Stimulated activated naive CD4-positive, alpha-beta T cell treated with Interleukin-2 at 50 U/mL for 16 hours (primary cell): Measurements from ENCODE around the gene HIVEP2.

ENCODE experiments used
- DNase-seq: peaks from one replicate; lab custom pipeline; 2025; lab: John Stamatoyannopoulos, UW

Gene HIVEP2

DNA sequence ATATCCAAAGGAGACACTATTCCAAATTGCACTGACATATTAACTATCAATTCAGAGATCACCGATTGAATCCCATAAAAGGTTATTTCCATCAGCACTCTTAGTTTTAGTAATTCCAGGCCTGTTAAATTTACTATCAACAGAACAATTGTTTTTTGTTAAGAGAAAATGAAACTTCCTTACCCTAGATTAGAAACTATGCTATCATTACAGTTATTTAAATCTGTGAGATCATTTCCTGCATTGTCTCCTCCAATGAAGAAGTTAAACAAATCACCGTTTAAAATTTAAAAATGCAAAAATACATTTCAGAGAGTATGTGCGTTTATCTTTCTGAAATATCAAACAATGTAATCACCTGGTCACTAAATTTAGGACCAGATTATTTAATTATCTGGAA lies 57.5 kb downstream of the HIVEP2 start:
- DNase-seq, result no peak

DNA sequence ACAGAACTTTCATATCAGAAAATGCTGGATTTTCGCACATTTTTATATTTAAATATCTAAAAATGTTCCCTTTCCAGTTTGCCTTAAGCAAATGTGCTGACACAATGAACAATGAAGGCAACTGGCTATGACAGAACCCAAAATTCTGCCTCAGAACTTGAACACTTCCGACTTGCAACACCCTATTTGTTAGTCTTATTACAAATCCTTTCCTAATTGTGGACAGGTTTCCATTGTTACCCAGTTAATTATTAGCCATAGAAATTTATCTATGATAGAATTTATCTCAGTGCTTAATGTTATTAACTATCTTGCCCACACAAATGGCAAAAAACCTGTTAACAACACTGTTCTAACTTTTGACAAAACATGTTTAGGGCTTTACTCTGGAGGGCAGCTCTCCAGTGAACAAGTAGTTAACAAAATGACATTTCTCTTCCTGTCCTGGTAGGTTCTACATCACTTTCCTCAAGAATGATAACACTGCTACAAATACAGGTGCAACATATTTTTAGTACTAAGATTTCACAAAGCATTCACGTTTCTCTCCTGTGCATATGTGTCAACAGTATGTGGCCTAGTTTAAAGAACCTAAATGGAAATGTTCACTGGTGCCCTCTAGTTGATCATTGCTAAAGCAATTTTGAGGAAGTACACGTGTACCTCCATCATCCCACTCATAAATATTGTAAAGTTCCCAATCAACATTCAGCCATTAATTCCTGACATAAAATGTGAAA lies 58.4 kb downstream of the HIVEP2 start:
- DNase-seq, result no peak

DNA sequence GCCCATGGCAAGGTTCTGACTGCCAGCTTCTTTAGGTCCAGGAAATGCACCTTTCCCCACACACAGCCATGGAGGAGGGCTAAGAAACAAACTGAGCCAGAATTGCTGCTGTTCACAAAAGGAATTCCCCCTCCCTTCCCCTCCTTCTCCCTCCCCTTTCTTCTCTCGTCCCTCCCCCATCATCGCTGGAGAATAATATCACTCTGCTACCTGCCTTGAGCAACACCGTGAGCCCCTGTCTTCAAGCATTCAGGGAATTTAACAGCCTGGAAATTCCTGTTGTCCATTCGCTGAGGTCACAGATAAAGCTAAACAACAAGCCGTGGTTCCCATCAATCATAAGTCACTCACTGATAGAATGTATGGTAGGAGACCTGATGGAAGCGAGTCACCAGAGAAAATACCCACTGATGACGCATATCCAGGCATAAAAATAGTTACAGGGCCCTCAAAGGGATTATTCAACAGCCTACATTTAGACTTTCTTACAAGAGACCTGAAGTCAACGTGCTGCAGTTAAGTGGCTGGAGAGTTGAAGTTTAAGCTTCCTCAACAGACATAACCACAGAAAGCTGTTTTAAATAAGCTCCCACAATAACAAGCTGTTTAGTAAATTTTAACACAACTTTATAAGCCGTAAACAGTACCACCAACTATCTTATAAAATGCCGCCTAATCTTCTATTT lies 59.7 kb downstream of the HIVEP2 start:
- peak; percentile 44 for DNase-seq

DNA sequence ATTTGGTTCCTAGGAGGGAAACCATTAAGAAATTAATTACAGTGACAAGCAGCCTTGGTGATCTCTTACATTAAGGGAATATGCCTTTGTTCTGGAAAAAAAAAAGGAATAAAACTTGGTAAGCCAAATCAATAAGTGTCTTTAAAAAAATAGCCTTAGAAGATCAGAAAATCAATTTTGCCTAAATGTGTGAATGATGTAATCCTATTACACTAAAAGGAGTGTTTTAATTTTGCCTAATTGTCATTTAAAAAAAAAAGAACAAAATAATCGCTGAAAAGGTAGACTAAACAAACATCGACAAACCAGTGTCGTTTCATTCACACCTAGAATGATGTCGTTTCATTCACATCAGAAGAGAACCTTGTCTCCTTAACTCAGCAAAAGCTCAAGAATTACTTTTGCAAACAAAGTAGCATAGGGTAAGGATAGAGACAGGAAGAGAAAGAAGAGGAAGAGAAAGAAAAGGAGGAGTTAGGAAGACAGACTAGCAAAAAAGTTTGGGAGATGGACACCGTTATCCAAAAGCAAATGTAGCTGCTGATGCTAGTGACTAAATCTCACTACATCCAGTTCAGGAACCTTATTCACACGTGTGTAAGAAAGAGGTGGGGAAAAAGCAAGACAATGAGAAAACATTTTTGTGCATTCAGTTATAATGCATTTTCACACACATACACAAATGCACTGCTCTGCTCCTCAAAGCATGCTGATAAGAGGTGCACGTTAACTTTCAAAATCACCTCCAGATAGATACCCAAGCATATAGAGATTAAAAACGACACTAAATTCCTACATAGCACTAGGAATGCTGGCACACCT lies 60.6 kb downstream of the HIVEP2 start:
- DNase-seq, result no peak

DNA sequence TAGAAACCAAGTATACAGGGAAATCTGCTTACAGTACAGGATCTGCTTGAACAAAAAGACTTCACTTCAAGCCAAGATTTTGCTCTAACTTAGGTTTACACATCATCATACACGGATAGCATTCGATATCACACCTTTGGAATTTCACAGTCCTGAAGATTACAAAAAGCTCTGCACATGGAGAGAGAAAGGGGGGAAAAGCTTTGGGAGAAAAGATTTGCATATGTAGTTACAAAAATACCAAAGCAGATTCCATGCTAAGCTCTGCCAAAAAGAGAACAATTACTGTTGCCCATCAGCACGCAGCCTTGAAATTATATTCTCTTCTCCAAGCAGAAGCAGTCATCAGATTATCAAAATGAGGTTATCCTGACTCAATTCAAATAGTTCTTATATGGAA lies 62.0 kb downstream of the HIVEP2 start:
- DNase-seq, result no peak

DNA sequence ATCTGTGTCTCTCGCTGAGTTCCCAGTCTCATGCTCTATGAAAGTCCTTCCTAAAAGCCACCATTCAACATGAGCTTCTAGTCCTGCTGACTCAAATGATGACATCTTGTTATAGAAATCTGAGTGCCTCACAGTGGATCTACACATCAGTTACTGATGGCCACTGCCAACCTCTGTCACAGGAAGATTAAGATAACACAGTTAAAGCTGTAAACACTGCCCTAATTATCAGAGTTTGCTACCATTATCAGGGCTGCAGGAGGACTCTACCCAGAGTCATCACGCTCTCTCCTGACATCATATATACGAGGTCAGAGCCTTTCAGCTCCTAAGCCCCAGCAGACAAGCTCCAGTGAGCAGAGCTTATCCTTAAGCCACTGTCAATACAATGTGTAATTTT lies 63.2 kb downstream of the HIVEP2 start:
- no peak for DNase-seq

DNA sequence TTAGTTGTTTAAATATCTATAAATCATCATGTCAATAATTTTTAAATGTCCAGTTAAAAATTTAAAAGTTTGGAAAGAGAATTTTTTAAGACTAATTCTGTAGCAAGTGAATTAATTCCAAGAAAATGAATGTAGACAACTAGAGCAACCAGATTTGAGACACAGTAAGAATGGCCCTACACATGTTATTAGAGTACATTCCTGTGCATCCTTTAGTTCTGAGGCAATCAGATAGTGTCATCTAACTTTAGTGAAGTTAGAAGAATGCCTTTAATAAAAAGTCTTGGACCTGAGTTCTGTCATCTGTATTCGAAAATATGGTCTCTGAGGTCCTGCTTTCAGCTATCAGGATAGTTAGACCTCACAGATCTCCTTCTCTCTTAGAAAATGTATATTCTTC lies 63.7 kb downstream of the HIVEP2 start:
- no peak for DNase-seq

DNA sequence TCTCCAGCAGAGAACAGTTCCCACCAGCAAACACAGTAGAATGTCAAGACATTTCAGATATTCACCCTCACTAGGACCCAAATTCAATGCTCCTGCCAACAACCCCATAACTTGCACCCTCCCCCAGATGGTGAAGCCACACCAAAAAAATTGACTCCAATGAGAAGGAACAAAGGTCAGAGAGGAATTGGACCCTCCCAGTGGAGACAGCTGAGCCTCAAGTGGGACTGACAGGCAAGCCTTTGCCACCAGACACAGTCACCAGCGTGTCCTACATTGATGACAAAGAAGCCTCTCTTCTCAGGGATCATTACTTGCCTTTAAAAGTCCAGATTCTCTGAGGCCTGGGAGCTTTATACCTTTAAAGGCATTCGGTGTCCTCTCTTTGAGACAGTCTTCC lies 64.8 kb downstream of the HIVEP2 start:
- DNase-seq, result no peak

DNA sequence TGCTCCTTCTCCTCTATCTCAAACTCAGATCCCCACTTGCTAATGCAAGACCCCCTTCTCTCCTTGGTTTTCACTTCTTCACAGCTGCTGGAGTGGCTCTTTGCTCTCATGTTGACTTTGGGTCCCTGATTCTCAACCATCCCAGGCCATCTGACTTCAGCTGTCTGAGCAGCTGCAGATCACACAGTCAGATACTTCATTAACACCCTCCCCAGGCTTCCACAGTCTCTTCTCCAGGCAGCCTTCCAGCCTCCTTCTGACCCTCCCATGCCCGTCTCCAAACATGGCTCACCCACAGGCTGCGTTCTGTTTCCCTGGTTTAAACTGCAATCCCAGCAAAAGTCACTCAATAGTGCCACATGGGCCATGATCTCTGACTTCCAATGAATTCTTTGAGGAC lies 65.4 kb downstream of the HIVEP2 start:
- DNase-seq, result no peak

DNA sequence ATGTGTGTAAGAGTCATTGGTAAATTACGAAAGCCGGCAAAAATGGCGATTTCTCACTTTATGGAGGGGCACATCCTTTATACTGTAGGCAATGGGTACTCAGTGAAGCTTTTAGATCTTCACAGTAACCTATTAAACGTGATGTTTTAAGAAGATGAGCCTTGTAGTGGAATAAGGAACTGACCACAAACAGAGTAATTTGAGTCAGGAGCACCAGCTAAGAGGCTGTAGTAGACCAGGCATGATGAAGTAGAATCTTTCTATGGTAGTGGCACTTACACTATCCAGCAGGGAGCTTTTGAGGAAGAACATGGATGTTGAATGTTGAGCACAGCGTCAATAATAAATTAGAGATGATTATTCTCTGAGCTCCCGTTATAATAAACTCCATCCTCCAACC lies 65.9 kb downstream of the HIVEP2 start:
- DNase-seq, result no peak

DNA sequence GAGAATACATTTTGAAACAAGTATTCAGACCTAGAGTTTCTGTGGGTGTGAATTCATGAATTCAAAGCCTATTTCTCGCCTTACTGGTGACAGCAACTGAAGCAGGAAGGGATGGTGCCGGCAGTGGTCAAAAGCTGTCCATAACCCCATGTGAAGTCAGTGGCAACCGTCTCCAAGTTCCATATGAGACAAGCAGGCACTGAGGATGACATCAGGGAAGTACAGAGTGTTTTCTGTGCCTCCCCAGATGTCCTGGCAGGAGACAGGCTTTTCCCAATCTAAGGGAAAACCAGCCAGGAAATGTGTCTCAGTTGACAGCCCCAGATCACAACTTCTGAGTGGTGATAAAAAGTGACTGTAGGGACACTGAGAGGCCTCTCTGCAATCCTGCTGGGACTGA lies 66.6 kb downstream of the HIVEP2 start:
- no peak for DNase-seq

DNA sequence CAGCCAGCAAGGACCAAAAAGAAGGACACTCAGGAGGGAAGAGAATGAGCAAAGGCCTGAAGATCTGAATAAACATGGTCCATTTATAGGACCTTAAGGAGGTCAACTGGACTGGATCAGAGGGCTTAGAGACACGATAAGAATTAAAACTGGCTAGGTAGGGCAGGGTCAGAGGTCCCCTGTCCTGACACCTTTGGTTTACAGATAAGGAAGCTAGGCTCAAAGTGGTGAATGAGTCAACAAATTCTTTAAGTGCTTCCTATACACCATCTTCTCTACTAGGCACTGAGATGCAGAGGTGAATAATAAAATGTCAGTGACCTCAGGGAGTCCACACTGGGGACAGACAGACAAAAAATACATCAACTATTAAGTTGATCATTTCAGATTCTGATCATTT lies 70.3 kb downstream of the HIVEP2 start:
- DNase-seq, result no peak

DNA sequence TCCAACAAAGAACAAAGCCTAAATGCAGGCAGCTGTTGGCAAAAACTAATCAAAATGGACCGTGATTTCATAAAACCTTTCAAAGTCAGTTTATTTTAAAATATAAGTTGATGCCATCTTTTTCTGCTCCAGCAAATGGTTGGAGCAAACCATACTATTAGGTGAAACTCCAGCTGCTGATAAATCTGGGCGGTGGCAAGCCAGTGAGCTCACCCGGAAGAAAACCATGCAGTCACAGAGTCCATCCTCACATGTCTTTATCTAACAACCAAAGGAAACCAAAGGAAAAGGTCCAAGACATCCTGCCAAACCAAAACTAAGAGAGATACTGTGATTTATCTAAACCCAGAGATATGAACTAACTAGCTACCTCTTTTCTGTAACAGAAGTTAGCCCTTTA lies 72.6 kb downstream of the HIVEP2 start:
- DNase-seq, result no peak

DNA sequence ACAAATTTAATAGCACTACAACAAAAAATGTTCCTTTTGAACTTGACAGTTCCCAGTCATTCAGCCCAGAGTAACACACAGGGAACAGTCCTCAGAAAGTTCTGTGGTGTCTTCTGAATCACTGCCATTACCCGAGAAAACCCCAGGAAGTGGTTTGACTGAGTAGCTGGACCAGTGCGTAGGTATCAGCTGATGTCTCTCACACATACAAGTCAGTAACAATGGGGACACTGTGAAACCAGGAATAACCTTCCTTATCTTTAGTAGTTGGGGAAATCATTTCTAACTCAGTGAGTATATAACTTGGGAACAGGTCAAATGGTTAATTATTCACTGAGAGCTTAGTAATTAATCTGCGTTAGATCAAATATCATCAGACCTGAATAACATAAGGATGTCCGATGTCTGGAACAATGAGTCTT lies 73.1 kb downstream of the HIVEP2 start:
- DNase-seq, result peak; percentile 50

DNA sequence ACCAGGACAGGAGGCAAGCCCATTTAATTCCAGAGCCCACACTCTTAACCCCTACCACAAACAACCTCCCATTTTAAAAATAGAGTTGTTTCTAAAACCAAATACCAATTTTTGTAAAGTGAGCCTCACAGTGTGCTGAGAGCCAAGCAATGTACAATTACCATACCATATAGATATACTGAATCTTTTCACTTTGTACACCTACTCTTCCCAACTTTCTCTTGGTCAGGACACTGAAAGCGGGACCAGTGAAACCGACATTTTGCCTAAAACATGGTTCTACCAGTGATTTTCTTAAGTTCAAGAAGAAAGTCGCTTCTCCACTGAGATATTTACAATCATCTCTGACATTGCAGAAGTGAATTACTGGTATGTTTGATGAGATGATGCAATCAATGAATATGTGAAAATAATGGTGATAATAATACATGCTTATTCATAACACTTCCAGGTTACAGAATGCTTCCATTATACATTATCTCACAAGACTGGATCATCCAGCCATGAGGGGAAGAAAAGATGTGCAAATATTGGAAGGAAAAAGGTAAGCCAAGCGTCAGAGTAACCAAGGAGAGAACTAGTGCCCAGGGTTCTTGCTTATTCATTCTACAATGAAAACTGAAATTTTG lies 74.1 kb downstream of the HIVEP2 start:
- DNase-seq, result no peak

DNA sequence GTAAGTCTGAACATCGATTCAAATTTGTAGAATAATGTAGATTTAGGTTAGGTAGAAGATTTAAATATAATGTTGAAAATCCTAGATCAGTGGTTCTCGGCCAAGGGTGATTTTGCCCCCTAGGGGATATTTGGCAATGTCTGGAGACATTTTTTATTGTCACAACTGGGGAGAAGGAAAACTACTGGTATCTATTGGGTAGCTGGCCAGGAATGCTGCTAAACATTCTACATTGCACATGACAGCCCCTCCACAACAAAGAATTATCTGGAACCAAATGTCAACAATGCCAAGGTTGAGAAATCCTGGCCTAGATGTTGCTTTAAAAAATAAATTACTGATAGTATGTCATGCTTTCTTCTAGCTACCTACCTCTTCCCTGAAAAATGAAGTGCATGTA lies 76.1 kb downstream of the HIVEP2 start:
- no peak for DNase-seq

DNA sequence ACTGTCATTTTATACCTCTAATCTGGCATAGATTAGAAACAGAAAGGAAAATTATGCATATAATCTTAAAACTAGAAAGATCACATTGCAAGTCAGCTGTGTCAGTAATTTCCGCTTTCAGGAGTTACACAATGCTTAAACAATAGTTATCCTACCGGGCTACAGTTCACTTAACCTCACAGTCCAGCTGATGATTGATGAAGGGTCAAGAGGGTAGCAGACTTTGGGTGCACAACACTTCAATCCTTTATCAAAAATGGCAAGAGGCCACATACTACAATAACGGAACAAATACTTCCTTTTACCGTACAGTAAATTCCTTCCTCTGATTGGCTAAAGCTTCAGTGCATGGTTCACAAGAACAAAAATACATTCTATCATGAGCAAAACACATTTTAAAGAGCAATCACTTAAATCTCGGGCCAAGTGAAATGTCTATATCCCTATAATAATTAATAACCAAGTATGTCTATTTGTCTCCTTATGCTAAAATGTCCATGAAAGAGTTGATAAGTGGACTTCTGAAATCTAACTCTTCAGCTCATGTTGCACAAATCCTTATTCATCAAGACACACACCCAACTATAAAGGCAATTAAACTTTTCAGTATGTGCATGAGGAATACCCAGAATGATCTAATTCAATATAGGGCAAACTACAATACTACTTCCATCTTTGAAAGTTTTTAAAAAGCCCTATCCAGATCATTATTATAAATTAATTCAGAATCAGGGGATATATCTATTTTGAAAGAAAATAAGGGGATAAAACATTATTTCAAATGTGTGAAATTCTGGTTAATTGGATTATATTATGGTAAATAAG lies 76.8 kb downstream of the HIVEP2 start:
- DNase-seq, result no peak

DNA sequence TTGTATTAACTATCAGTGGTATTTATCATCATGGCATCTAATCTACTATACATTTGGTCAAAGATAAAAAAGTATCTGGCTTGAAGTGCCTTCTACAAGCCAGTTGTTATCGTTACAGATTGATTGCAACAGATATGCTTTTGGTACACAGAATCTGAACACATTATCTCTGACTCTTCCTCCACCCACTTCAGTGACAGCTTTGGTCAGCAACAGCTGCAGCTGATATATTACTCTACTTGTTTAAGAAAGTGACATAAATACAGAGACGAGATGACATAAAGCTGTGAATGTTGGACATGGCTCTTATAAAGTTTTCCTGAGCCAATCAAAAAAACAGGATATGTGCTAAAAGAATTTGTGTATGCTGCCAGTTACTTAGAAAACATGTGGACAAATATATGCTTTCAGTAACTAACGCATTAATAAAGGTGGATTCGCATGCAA lies 77.6 kb downstream of the HIVEP2 start:
- no peak for DNase-seq

DNA sequence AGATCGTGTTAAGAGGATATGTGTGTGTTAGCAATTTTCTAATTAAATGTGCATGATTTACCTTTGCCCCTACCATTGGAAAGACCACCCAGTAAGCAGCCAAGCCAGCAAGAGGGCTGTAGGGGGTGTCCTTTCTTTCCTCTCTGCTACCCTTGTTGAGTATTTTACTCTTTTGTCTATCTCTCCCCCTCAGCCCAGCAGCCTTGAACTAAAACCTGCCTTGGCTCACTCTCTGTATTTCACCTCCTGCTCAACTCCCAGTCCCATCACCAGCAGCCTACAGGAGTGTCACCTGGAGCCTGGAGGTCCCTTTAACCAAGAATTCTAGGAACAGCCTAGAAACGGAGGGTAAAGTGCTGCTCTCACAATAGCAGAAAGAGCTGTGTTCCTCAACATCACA lies 81.0 kb downstream of the HIVEP2 start:
- no peak for DNase-seq

DNA sequence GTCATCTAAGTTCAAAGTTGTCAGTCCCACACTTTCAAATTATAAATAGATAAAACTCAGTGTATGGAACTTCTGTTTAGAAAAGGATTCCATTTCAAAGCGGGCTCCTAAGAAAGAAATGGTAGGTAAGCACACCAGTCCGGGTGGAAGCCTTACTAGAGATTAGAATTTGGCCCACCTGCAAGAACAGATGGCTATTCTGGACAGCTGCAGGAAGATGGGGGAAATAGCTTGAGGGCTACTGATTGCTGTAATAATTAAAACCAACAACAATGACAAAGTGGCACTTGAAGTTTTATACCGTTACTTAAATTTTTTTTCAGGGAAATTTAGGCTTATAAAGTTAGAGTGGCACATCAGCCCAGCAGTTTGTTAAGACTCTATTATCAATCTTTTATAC lies 83.3 kb downstream of the HIVEP2 start:
- DNase-seq, result no peak

DNA sequence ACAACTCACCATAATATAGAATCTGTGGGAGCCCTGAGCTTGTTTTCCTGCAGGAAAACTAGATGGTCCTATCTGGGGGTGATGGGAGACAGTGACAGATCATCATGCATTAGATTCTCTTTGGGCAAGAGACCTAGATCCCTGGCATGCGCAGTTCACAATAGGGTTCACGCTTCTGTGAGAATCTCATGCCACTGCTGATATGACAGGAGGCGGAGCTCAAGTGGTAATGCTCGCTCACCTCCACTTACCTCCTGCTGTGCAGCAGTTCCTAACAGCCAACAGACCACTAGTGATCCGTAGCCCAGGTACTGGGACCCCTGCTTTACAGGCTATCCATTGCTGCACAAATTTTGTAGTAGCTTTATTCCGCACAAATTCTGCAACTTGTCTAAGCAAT lies 84.5 kb downstream of the HIVEP2 start:
- no peak for DNase-seq
